PC-9 (cell line): ENCODE measurements around the gene POMT2.

ENCODE experiments used
- CTCF ChIP-seq: fragments of 200-600 bp; sonication (generic); conservative IDR thresholded peaks from 2 replicates; pipeline ENCODE4 v1.6.1; 2017; ENCODE audit warnings: mixed run types, antibody characterized with exemption, mild to moderate bottlenecking, moderate library complexity
- EZH2 ChIP-seq: fragments of 200-600 bp; sonication (generic); IDR thresholded peaks from 2 replicates; pipeline ENCODE4 v1.8.0; 2017; ENCODE audit warnings: antibody characterized with exemption, low read depth

GRCh38 chr14:77318006-77318553, 2.6 kb downstream of the POMT2 start:
- no peak for TF ChIP-seq CTCF
- TF ChIP-seq EZH2 = no peak
